CD4-positive, alpha-beta memory T cell (primary cell): Measurements from ENCODE around the gene MYOM1. TPM values are rescaled to one million over a fixed set of nuclear protein-coding genes. Genes with fewer than 3 reads are reported as not detected.
"Not testable (repeated sequence)": the region's sequence is repeated elsewhere in the genome, so short reads cannot be mapped to it uniquely, and the experiment has no call there.

Experiments
- CTCF ChIA-PET: fragments of 350-600 bp; sonication (Branson Sonifier 250); formaldehyde crosslinking; loops from one replicate; lab custom pipeline; 2021; ENCODE audit warnings: inconsistent platforms; ENCODE audit not compliant: partially characterized antibody; lab: Charles Lee
- POLR2A ChIA-PET: fragments of 350-600 bp; sonication (Branson Sonifier 250); formaldehyde crosslinking; loops from one replicate; lab custom pipeline; 2021; ENCODE audit not compliant: partially characterized antibody; lab: Charles Lee
- DNase-seq, 5 donors: peaks; one replicate each; pipeline versions ENCODE4 v3.0.0 to v3.0.0-alpha.2; 2020 to 2022; ENCODE audit warnings: mixed read lengths in 1 of 5
- H3K27ac ChIP-seq: one replicate; pipeline ENCODE4 v1.7.0; 2013; ENCODE audit warnings: low read depth, low read length
- H3K27me3 ChIP-seq: 2 replicates; pipeline ENCODE4 v1.7.0; 2013; ENCODE audit warnings: mild to moderate bottlenecking, low read length, moderate library complexity; ENCODE audit not compliant: insufficient read depth
- H3K36me3 ChIP-seq: 2 replicates; pipeline ENCODE4 v1.7.0; 2013; ENCODE audit warnings: mild to moderate bottlenecking, low read length, moderate library complexity; ENCODE audit not compliant: insufficient read depth
- H3K4me1 ChIP-seq: 2 replicates; pipeline ENCODE4 v1.7.0; 2013; ENCODE audit warnings: mild to moderate bottlenecking, low read length, moderate library complexity; ENCODE audit not compliant: insufficient read depth
- H3K4me3 ChIP-seq, 2 donors: one replicate each; pipeline ENCODE4 v1.7.0; 2013; ENCODE audit warnings: low read length in 2 of 2, mild to moderate bottlenecking in 1 of 2
- H3K9me3 ChIP-seq, 2 donors: one replicate each; pipeline ENCODE4 v1.7.0; 2013; ENCODE audit warnings: low read length in 2 of 2, control low read depth in 1 of 2; ENCODE audit not compliant: control insufficient read depth in 1 of 2
- H3K27ac Mint-ChIP-seq, 7 donors: one replicate each; pipeline ENCODE4 v1.8.0; 2020 to 2021; ENCODE audit warnings: mixed read lengths in 7 of 7, mild to moderate bottlenecking in 6 of 7, inconsistent platforms in 3 of 7, moderate library complexity in 3 of 7
- H3K27me3 Mint-ChIP-seq, 2 donors: one replicate each; pipeline ENCODE4 v1.8.0; 2020 to 2021; ENCODE audit warnings: mixed read lengths in 2 of 2
- H3K36me3 Mint-ChIP-seq, 2 donors: one replicate each; pipeline ENCODE4 v1.8.0; 2020 to 2021; ENCODE audit warnings: mixed read lengths in 2 of 2, inconsistent platforms in 1 of 2, mild to moderate bottlenecking in 1 of 2
- H3K4me1 Mint-ChIP-seq, 4 donors: one replicate each; pipeline ENCODE4 v1.8.0; 2020 to 2021; ENCODE audit warnings: mixed read lengths in 4 of 4, mild to moderate bottlenecking in 1 of 4
- H3K4me3 Mint-ChIP-seq, 8 donors: one replicate each; pipeline ENCODE4 v1.8.0; 2020 to 2021; ENCODE audit warnings: mixed read lengths in 8 of 8, mild to moderate bottlenecking in 7 of 8, moderate library complexity in 6 of 8, inconsistent platforms in 3 of 8
- H3K9me3 Mint-ChIP-seq, 8 donors: one replicate each; pipeline ENCODE4 v1.8.0; 2020 to 2021; ENCODE audit warnings: mixed read lengths in 8 of 8, mild to moderate bottlenecking in 5 of 8, inconsistent platforms in 3 of 8, moderate library complexity in 1 of 8
- intact Hi-C: fragments of 100-400 bp; cut with micrococcal nuclease; formaldehyde crosslinking; loops from one replicate; pipeline ENCODE4 v1.15.1; 2023
- polyA plus RNA-seq, 2 donors: library from polyadenylated mRNA; unstranded; fragments of 300-500 nt; fragmentation: Illumina TruSeq; gene quantifications; one replicate each; pipeline ENCODE4 v1.2.3, GENCODE V29; 2021
- total RNA-seq, 2 experiments: library from RNA; stranded (reverse); gene quantifications; one replicate each; pipeline ENCODE4 v1.2.3, GENCODE V29; 2021

Gene MYOM1
- total and polyA plus RNA-seq, 4 experiments from 2014 or later: 0.09 to 4.2 (median 1.8) TPM

- no peak overlapping the region for H3K4me3 Mint-ChIP-seq
- H3K9me3 ChIP-seq: no peaks in the 10 kb centered on the region
- no peak overlapping the region for H3K27ac ChIP-seq
- H3K4me1 Mint-ChIP-seq: peaks cover 0 to 7% (median under 1%) of the 10 kb centered on the region in 4 donors
- intact Hi-C loops: no loop called here
- no peak for DNase-seq
- H3K27me3 Mint-ChIP-seq: no peaks in the 10 kb centered on the region
- POLR2A ChIA-PET: no interaction called here
- H3K36me3 ChIP-seq: no peaks in the 10 kb centered on the region
- no peaks in the 10 kb centered on the region for H3K4me1 ChIP-seq
- CTCF ChIA-PET: interaction anchor here (0.6 kb wide), 1 partner anchor 41 kb away, joined by 3 read pairs; no protein-coding TSS in a partner anchor
- H3K4me3 ChIP-seq: no peak overlapping the region
- peaks cover 0 to 2% (median 0%) of the 10 kb centered on the region in 8 donors for H3K9me3 Mint-ChIP-seq
- no peak overlapping the region for H3K27ac Mint-ChIP-seq
- no peaks in the 10 kb centered on the region for H3K27me3 ChIP-seq
- H3K36me3 Mint-ChIP-seq: no peaks in the 10 kb centered on the region
These were observed 1.7 kb upstream of the MYOM1 start for GRCh38 chr18:3221496-3221895.

GRCh38 chr18:3220868-3221267, 1.1 kb upstream of the MYOM1 start:
- H3K4me1 Mint-ChIP-seq, H3K27me3 ChIP-seq, DNase-seq, H3K27me3 Mint-ChIP-seq, H3K4me3 ChIP-seq, H3K4me1 ChIP-seq, H3K27ac ChIP-seq, POLR2A ChIA-PET, H3K27ac Mint-ChIP-seq, H3K4me3 Mint-ChIP-seq, intact Hi-C loops, H3K36me3 ChIP-seq, H3K9me3 Mint-ChIP-seq, H3K9me3 ChIP-seq, H3K36me3 Mint-ChIP-seq: not testable (repeated sequence)
- CTCF ChIA-PET: interaction anchor here (0.6 to 0.8 kb wide), 3 partner anchors 19 to 40 kb away, joined by 3 to 4 read pairs (median 3); no protein-coding TSS in a partner anchor

- Histone ChIP-seq H3K9me3 (no peaks in the 10 kb centered on the region), H3K36me3 (no peaks in the 10 kb centered on the region), H3K27me3 (no peaks in the 10 kb centered on the region), H3K4me3 (no peak overlapping the region), H3K4me1 (no peaks in the 10 kb centered on the region), H3K27ac (no peak overlapping the region)
- peaks cover 0 to 2% (median 0%) of the 10 kb centered on the region in 8 donors for H3K9me3 Mint-ChIP-seq
- H3K4me1 Mint-ChIP-seq: peaks cover 0 to 11% (median 0%) of the 10 kb centered on the region in 4 donors
- no peaks in the 10 kb centered on the region for H3K27me3 Mint-ChIP-seq
- POLR2A ChIA-PET: no interaction called here
- peaks cover 0 to 3% of the 10 kb centered on the region in 2 donors for H3K36me3 Mint-ChIP-seq
- CTCF ChIA-PET: interaction anchor here (0.6 to 1.4 kb wide), 2 partner anchors 90 to 205 kb away, joined by 3 read pairs; no protein-coding TSS in a partner anchor
- no peak overlapping the region for H3K4me3 Mint-ChIP-seq
- DNase-seq: no peak
- peak overlapping the region in 1 of 7 donors; percentile 25 for H3K27ac Mint-ChIP-seq
- intact Hi-C loops: no loop called here
These were observed 532 bp downstream of the MYOM1 start for GRCh38 chr18:3219241-3219630.

GRCh38 chr18:3218819-3219218, 949 bp downstream of the MYOM1 start:
- Mint-ChIP-seq H3K4me3 (no peak overlapping the region), H3K36me3 (peaks cover 0 to 3% of the 10 kb centered on the region in 2 donors), H3K4me1 (peaks cover 0 to 14% (median 2%) of the 10 kb centered on the region in 4 donors), H3K27me3 (no peaks in the 10 kb centered on the region), H3K9me3 (peaks cover 0 to 2% (median 0%) of the 10 kb centered on the region in 8 donors), H3K27ac (no peak overlapping the region)
- H3K27me3 ChIP-seq: no peaks in the 10 kb centered on the region
- H3K4me1 ChIP-seq: peaks cover 1% of the 10 kb centered on the region
- CTCF ChIA-PET: interaction anchor here (1.4 kb wide), 1 partner anchor 90 kb away, joined by 3 read pairs; no protein-coding TSS in a partner anchor
- intact Hi-C loops: no loop called here
- H3K9me3 ChIP-seq: no peaks in the 10 kb centered on the region
- POLR2A ChIA-PET: no interaction called here
- no peaks in the 10 kb centered on the region for H3K36me3 ChIP-seq
- no peak overlapping the region for H3K4me3 ChIP-seq
- DNase-seq: no peak
- no peak overlapping the region for H3K27ac ChIP-seq

GRCh38 chr18:3217948-3218647, 1.7 kb downstream of the MYOM1 start:
- Mint-ChIP-seq H3K9me3 (peaks cover 0 to 2% (median 0%) of the 10 kb centered on the region in 8 donors), H3K4me1 (peaks cover 5 to 18% (median 9%) of the 10 kb centered on the region in 4 donors), H3K36me3 (peaks cover 0 to 3% of the 10 kb centered on the region in 2 donors), H3K4me3 (no peak overlapping the region), H3K27ac (no peak overlapping the region), H3K27me3 (no peaks in the 10 kb centered on the region)
- H3K36me3 ChIP-seq: no peaks in the 10 kb centered on the region
- H3K4me1 ChIP-seq: peaks cover 9% of the 10 kb centered on the region
- no peaks in the 10 kb centered on the region for H3K27me3 ChIP-seq
- POLR2A ChIA-PET: no interaction called here
- no peak for DNase-seq
- intact Hi-C loops: no loop called here
- H3K27ac ChIP-seq: no peak overlapping the region
- CTCF ChIA-PET: interaction anchor here (0.6 to 1.4 kb wide), 2 partner anchors 68 to 89 kb away, joined by 3 read pairs; no protein-coding TSS in a partner anchor
- no peaks in the 10 kb centered on the region for H3K9me3 ChIP-seq
- no peak overlapping the region for H3K4me3 ChIP-seq

DNA sequence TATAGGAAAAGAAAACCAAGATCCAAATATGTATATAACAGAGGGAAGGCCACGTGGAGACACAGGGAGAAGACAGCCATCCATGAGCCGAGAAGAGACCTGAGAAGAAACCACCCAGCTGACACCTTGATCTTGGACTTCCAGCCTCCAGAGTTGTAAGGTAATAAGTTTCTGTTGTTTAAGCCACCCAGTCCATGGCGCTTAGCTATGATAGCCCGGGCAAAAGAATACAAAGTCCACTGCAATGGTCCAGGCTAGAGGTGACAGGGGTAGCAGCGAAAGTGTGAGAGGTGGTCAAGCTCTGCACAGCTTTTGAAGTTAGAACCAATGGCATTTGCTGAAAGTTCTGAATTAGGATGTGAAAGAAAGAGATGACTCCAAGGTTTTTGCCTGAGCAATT, 2.8 kb downstream of the MYOM1 start:
- Mint-ChIP-seq H3K9me3 (peaks cover 0 to 2% (median 0%) of the 10 kb centered on the region in 8 donors), H3K4me1 (peaks cover 6 to 22% (median 13%) of the 10 kb centered on the region in 4 donors), H3K4me3 (no peak overlapping the region), H3K27me3 (no peaks in the 10 kb centered on the region), H3K27ac (peak overlapping the region in 3 of 7 donors; percentile 11 to 55 (median 36)), H3K36me3 (peaks cover 0 to 3% of the 10 kb centered on the region in 2 donors)
- no peaks in the 10 kb centered on the region for H3K36me3 ChIP-seq
- no peaks in the 10 kb centered on the region for H3K9me3 ChIP-seq
- H3K27me3 ChIP-seq: no peaks in the 10 kb centered on the region
- ChIA-PET CTCF (interaction anchor here (1.1 kb wide), 1 partner anchor 87 kb away, joined by 3 read pairs; no protein-coding TSS in a partner anchor), POLR2A (no interaction called here)
- H3K4me1 ChIP-seq: peaks cover 12% of the 10 kb centered on the region
- no peak overlapping the region for H3K4me3 ChIP-seq
- intact Hi-C loops: no loop called here
- H3K27ac ChIP-seq: no peak overlapping the region
- DNase-seq: no peak

DNA sequence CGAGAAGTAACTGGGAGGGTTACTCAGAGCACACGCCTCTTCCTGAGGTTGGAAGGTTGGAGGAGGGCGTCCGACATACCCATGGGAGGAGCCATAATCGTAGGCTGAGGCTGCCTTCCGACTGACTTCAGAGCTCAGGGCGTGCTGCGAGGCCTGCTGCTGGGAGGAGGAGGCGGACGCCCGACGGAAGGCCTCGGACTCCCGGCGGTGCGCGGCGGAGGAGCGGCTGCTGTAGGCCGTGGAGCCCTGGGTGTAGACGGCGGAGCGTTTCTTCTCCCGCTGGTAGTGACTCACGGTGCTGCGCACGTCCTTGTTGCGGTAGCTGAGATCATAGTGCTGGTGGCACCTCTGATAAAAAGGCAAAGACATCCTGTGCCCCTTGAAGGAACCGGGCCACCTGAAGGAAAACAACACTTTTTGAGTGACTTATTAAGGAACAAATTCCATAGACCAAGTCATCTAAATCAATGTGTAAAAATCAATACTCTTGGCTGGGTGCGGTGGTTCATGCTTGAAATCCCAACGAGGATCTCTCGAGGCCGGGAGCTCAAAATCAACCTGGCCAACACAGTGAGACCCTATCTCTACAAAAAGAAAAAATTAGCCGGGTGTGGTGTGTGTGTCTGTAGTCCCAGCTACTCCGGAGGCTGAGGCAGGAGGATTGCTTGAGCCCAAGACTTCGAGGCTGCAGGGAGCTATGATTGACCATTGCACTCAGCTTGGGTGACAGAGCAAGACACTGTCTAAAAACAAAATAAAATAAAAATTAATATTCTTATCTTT, 4.7 kb downstream of the MYOM1 start:
- H3K9me3 Mint-ChIP-seq: peaks cover 0 to 2% (median 0%) of the 10 kb centered on the region in 8 donors
- peaks cover 0 to 3% of the 10 kb centered on the region in 2 donors for H3K36me3 Mint-ChIP-seq
- no peak for DNase-seq
- CTCF ChIA-PET: no interaction called here
- peaks cover 6 to 22% (median 13%) of the 10 kb centered on the region in 4 donors for H3K4me1 Mint-ChIP-seq
- H3K4me3 Mint-ChIP-seq: peak overlapping the region in 1 of 8 donors; percentile 53
- Histone ChIP-seq H3K27ac (no peak overlapping the region), H3K9me3 (no peaks in the 10 kb centered on the region), H3K4me3 (no peak overlapping the region), H3K27me3 (no peaks in the 10 kb centered on the region), H3K36me3 (no peaks in the 10 kb centered on the region), H3K4me1 (peaks cover 12% of the 10 kb centered on the region)
- H3K27ac Mint-ChIP-seq: no peak overlapping the region
- no peaks in the 10 kb centered on the region for H3K27me3 Mint-ChIP-seq
- POLR2A ChIA-PET: no interaction called here
- intact Hi-C loops: no loop called here
